ENCODE data around the gene OPTC.

The OPTC gene

DNA sequence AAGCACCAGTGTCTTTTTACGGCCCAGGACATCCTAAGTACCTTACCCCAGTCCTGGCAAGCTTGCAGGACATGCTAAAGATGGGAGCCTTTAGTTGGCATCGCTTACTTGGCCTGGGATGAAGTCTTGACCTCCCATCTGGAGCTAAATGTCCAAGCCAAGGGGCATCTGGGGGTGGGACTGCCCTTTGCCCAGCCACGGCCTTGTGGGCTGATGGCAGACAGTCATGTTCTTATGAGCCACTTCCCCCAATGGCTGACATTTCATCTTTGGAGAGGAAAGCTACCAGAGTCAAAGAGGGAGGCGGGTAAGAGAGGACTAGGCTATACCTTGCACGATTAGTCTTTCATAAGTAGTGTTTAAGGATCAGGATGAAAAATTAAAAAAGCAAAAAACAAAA, 32.2 kb downstream of the OPTC start:
- H3K9me3 ChIP-seq (ENCODE audit: low read length), result no peaks in the 10 kb centered on the region
- peaks cover 12% of the 10 kb centered on the region for H3K4me1 ChIP-seq (ENCODE audit: insufficient read depth, low read length)
- no peak overlapping the region for H2AFZ ChIP-seq (ENCODE audit: low read depth, low read length)
- peaks cover 5% of the 10 kb centered on the region for H3K27me3 ChIP-seq (ENCODE audit: insufficient read depth, low read length)
- no peaks in the 10 kb centered on the region for H3K36me3 ChIP-seq (ENCODE audit: insufficient read depth, low read length)
- H3K4me3 ChIP-seq (ENCODE audit: low read length), result no peak overlapping the region

GRCh38 chr1:203526572-203526971, 32.6 kb downstream of the OPTC start:
- Histone ChIP-seq H3K36me3 (ENCODE audit: insufficient read depth, low read length) (no peaks in the 10 kb centered on the region), H3K9me3 (ENCODE audit: low read length) (no peaks in the 10 kb centered on the region), H3K27me3 (ENCODE audit: insufficient read depth, low read length) (peaks cover 5% of the 10 kb centered on the region), H2AFZ (ENCODE audit: low read depth, low read length) (no peak overlapping the region), H3K4me3 (ENCODE audit: low read length) (no peak overlapping the region), H3K4me1 (ENCODE audit: insufficient read depth, low read length) (peaks cover 10% of the 10 kb centered on the region)

- Histone ChIP-seq H3K36me3 (ENCODE audit: insufficient read depth, low read length) (no peaks in the 10 kb centered on the region), H2AFZ (ENCODE audit: low read depth, low read length) (no peak overlapping the region), H3K9me3 (ENCODE audit: low read length) (no peaks in the 10 kb centered on the region), H3K4me1 (ENCODE audit: insufficient read depth, low read length) (peaks cover 5% of the 10 kb centered on the region), H3K4me3 (ENCODE audit: low read length) (no peak overlapping the region), H3K27me3 (ENCODE audit: insufficient read depth, low read length) (peaks cover 2% of the 10 kb centered on the region)
Observed at GRCh38 chr1:203527013-203527412, 33.1 kb downstream of the OPTC start.

GRCh38 chr1:203528063-203528462, 34.1 kb downstream of the OPTC start:
- Histone ChIP-seq H3K4me1 (ENCODE audit: insufficient read depth, low read length) (no peaks in the 10 kb centered on the region), H3K36me3 (ENCODE audit: insufficient read depth, low read length) (no peaks in the 10 kb centered on the region), H3K27me3 (ENCODE audit: insufficient read depth, low read length) (peaks cover 2% of the 10 kb centered on the region), H3K4me3 (ENCODE audit: low read length) (no peak overlapping the region), H2AFZ (ENCODE audit: low read depth, low read length) (no peak overlapping the region), H3K9me3 (ENCODE audit: low read length) (no peaks in the 10 kb centered on the region)

DNA sequence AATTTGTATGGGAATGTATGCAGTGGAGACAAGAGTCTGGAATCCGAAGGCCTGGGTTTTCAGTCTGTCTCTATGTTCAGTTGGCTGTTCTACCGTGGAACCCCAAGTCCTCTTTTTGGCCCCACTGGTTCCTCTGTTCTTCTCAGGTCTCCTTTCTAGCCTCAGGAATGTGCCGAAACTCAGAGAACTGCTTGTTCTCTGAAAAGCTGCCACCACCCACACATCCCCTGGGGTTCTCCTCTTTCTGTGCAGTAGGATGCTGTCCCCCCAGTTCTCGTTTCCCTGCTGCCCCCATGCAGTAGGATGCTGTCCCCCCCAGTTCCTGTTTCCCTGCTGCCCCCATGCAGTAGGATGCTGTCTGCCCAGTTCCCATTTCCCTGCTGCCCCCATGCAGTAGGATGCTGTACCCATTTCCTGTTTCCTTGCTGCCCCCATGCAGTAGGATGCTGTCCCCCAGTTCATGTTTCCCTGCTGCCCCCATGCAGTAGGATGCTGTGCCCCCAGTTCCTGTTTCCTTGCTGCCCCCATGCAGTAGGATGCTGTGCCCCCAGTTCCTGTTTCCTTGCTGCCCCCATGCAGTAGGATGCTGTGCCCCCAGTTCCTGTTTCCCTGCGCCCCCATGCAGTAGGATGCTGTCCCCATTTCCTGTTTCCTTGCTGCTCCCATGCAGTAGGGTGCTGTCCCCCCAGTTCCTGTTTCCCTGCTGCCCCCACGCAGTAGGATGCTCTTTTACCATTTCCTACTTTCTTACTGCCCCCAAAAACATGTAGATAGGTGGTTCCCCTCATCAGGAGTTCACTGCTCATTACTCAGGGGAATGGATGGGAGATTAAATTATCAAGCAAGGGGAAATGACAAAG, 35.3 kb downstream of the OPTC start:
- H3K4me1 ChIP-seq (ENCODE audit: insufficient read depth, low read length), result no peaks in the 10 kb centered on the region
- no peak overlapping the region for H2AFZ ChIP-seq (ENCODE audit: low read depth, low read length)
- no peaks in the 10 kb centered on the region for H3K9me3 ChIP-seq (ENCODE audit: low read length)

GRCh38 chr1:203531063-203531462, 37.1 kb downstream of the OPTC start:
- Histone ChIP-seq H3K27me3 (ENCODE audit: insufficient read depth, low read length) (peaks cover 5% of the 10 kb centered on the region), H3K9me3 (ENCODE audit: low read length) (no peaks in the 10 kb centered on the region), H3K4me3 (ENCODE audit: low read length) (no peak overlapping the region), H3K36me3 (ENCODE audit: insufficient read depth, low read length) (no peaks in the 10 kb centered on the region), H2AFZ (ENCODE audit: low read depth, low read length) (no peak overlapping the region), H3K4me1 (ENCODE audit: insufficient read depth, low read length) (no peaks in the 10 kb centered on the region)

More for the DNA sequence above, 35.3 kb downstream of the OPTC start:
- H3K27me3 ChIP-seq (ENCODE audit: insufficient read depth, low read length), result peaks cover 5% of the 10 kb centered on the region
- no peak overlapping the region for H3K4me3 ChIP-seq (ENCODE audit: low read length)
- H3K36me3 ChIP-seq (ENCODE audit: insufficient read depth, low read length), result no peaks in the 10 kb centered on the region

- no peaks in the 10 kb centered on the region for H3K9me3 ChIP-seq (ENCODE audit: low read length)
- no peaks in the 10 kb centered on the region for H3K4me1 ChIP-seq (ENCODE audit: insufficient read depth, low read length)
Observed at GRCh38 chr1:203534012-203534411, 40.1 kb downstream of the OPTC start.

GRCh38 chr1:203534526-203534925, 40.6 kb downstream of the OPTC start:
- no peak overlapping the region for H3K4me3 ChIP-seq (ENCODE audit: low read length)
- H3K27me3 ChIP-seq (ENCODE audit: insufficient read depth, low read length), result peaks cover 13% of the 10 kb centered on the region
- no peak overlapping the region for H2AFZ ChIP-seq (ENCODE audit: low read depth, low read length)
- H3K4me1 ChIP-seq (ENCODE audit: insufficient read depth, low read length), result no peaks in the 10 kb centered on the region
- no peaks in the 10 kb centered on the region for H3K36me3 ChIP-seq (ENCODE audit: insufficient read depth, low read length)
- no peaks in the 10 kb centered on the region for H3K9me3 ChIP-seq (ENCODE audit: low read length)

More at GRCh38 chr1:203534012-203534411, 40.1 kb downstream of the OPTC start:
- Histone ChIP-seq H3K27me3 (ENCODE audit: insufficient read depth, low read length) (peaks cover 15% of the 10 kb centered on the region), H3K36me3 (ENCODE audit: insufficient read depth, low read length) (no peaks in the 10 kb centered on the region), H3K4me3 (ENCODE audit: low read length) (no peak overlapping the region), H2AFZ (ENCODE audit: low read depth, low read length) (no peak overlapping the region)

DNA sequence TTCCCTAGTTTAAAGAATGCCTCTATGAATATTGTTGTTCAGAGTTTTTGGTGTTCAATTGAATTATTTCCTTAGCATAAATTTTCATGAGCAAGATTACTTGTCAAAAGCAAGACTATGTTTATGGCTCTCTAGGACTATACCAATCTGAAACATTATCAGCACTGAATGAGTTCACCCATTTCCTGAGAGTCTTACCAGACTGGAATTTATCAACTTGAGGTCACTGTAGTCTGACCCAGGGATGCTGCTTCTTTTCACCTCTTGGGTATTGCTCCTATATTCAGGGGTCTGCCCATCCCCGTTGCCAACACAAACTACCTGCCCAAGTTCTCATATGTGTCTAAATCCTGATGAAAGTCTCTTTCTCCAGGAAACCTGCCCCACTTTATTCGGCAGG, 42.6 kb downstream of the OPTC start:
- Histone ChIP-seq H3K4me1 (ENCODE audit: insufficient read depth, low read length) (no peaks in the 10 kb centered on the region), H3K36me3 (ENCODE audit: insufficient read depth, low read length) (no peaks in the 10 kb centered on the region), H3K4me3 (ENCODE audit: low read length) (no peak overlapping the region), H3K27me3 (ENCODE audit: insufficient read depth, low read length) (peaks cover 13% of the 10 kb centered on the region), H2AFZ (ENCODE audit: low read depth, low read length) (no peak overlapping the region), H3K9me3 (ENCODE audit: low read length) (no peaks in the 10 kb centered on the region)

DNA sequence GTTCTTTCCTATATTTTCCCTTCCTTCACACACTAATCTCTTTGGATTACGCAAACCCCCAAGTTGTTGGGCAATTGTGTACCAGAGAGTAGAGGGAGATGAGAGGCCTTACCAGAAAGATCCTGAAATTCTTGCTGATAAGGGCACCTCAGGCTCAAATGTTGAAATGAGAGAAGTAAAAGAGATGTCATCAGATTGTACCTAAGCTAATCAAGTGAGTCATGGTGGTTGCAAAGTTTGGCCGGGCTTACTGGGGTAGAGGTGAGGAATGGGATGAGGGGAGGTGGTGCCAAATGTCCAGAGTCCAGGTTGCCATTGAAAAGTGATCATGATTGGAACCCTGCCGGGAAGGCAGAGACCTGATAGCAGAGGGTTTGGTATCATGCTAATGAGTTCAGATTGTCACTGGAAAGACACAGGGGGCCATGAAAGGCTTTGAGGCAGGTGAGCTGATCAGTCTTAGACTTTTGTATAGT, 43.1 kb downstream of the OPTC start:
- Histone ChIP-seq H3K9me3 (ENCODE audit: low read length) (no peaks in the 10 kb centered on the region), H2AFZ (ENCODE audit: low read depth, low read length) (no peak overlapping the region), H3K4me3 (ENCODE audit: low read length) (no peak overlapping the region), H3K27me3 (ENCODE audit: insufficient read depth, low read length) (peaks cover 13% of the 10 kb centered on the region), H3K4me1 (ENCODE audit: insufficient read depth, low read length) (no peaks in the 10 kb centered on the region), H3K36me3 (ENCODE audit: insufficient read depth, low read length) (no peaks in the 10 kb centered on the region)

DNA sequence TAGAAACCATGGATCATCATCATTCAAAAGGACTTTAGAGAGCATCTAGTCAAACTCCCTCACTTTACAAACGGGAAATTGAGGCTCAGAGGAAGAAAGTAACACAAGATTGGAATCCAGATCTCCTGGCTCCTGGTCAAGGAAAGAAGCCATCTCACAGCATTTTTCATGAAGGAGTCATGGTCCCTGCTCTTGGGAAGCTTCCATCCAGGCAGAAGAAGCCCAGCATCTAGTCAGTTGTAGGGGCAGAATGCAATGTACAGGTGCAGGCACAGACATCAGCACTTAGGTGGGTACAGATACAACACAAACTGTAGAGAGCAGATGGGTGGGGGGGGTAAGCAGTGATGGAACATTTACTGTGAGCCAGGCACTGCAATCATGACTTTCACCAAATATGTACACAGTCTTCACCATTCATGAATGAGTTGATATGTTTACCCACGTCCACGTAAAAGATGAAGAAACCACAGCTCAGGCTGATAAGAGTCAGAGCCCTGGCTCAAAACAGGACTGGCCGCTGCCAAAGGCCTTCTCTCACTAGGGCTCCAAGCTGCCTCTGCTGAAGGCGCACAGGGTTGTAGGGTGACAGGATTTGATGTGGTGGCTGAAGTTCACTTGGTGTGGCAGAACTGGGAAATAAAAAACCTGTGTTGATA, 44.0 kb downstream of the OPTC start:
- H3K27me3 ChIP-seq (ENCODE audit: insufficient read depth, low read length), result peaks cover 13% of the 10 kb centered on the region

GRCh38 chr1:203538726-203539125, 44.8 kb downstream of the OPTC start:
- Histone ChIP-seq H3K9me3 (ENCODE audit: low read length) (no peaks in the 10 kb centered on the region), H2AFZ (ENCODE audit: low read depth, low read length) (no peak overlapping the region), H3K4me3 (ENCODE audit: low read length) (no peak overlapping the region), H3K4me1 (ENCODE audit: insufficient read depth, low read length) (no peaks in the 10 kb centered on the region), H3K36me3 (ENCODE audit: insufficient read depth, low read length) (no peaks in the 10 kb centered on the region), H3K27me3 (ENCODE audit: insufficient read depth, low read length) (peaks cover 9% of the 10 kb centered on the region)

More for the DNA sequence above, 44.0 kb downstream of the OPTC start:
- no peak overlapping the region for H3K4me3 ChIP-seq (ENCODE audit: low read length)
- no peak overlapping the region for H2AFZ ChIP-seq (ENCODE audit: low read depth, low read length)
- H3K9me3 ChIP-seq (ENCODE audit: low read length), result no peaks in the 10 kb centered on the region
- no peaks in the 10 kb centered on the region for H3K36me3 ChIP-seq (ENCODE audit: insufficient read depth, low read length)
- no peaks in the 10 kb centered on the region for H3K4me1 ChIP-seq (ENCODE audit: insufficient read depth, low read length)

DNA sequence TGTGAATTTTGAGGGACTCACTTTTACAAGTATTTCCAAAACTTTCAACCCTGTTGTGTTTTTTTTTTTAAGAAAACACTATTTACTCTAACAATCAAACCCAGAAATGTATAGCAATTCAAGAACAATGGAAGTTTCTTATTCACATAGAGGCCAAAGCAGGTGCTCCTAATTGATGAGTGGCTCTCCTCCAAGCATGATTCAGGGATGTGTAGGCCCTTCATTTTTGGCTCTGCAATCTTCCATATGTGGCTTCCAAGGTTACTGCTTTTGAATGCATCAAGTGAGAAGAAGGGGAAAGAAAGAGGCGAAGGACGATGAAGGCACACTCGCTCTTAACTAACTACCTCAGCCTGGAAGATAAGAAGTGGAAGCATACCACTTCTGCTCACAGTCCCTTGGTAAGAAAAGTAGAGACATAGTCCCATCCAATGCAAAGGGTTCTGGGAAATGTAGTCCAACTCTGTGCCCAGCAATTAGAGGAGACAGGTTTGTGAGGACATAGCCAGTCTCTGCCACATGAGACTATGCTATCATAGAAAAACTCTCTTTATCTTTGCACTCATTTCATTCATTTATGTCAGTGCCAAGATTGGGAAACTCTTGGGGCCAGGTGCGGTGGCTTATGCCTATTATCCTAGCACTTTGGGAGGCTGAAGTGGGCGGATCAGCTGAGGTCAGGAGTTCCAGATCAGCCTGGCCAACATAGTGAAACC, 46.0 kb downstream of the OPTC start:
- Histone ChIP-seq H3K27me3 (ENCODE audit: insufficient read depth, low read length) (peaks cover 9% of the 10 kb centered on the region), H3K36me3 (ENCODE audit: insufficient read depth, low read length) (no peaks in the 10 kb centered on the region), H3K4me3 (ENCODE audit: low read length) (no peak overlapping the region), H2AFZ (ENCODE audit: low read depth, low read length) (no peak overlapping the region), H3K9me3 (ENCODE audit: low read length) (no peaks in the 10 kb centered on the region), H3K4me1 (ENCODE audit: insufficient read depth, low read length) (no peaks in the 10 kb centered on the region)

All from neuron (in vitro differentiated cells).